DOHH2 (cell line): ENCODE data around the gene TNFAIP1.

Source experiments
- H3F3A ChIP-seq: fragments of 200-600 bp; sonication (generic), shearing (Covaris generic); 2 replicates; pipeline ENCODE4 v1.6.0; 2016; ENCODE audit warnings: antibody characterized with exemption, mild to moderate bottlenecking; ENCODE audit not compliant: control insufficient read depth, insufficient read depth
- H3K27ac ChIP-seq: fragments of 200-600 bp; sonication (generic); 2 replicates; pipeline ENCODE4 v1.5.1; 2014; ENCODE audit warnings: low read depth, mild to moderate bottlenecking, low read length, moderate library complexity
- H3K27me3 ChIP-seq: fragments of 200-600 bp; sonication (generic); 2 replicates; pipeline ENCODE4 v1.6.1; 2014; ENCODE audit warnings: mild to moderate bottlenecking, low read length, mixed read lengths; ENCODE audit not compliant: control insufficient read depth
- H3K36me3 ChIP-seq: fragments of 200-600 bp; sonication (generic); 2 replicates; pipeline ENCODE4 v1.6.1; 2014; ENCODE audit warnings: mild to moderate bottlenecking, low read length, moderate library complexity, mixed read lengths; ENCODE audit not compliant: control insufficient read depth
- H3K4me1 ChIP-seq: fragments of 200-600 bp; sonication (generic); 2 replicates; pipeline ENCODE4 v1.6.1; 2014; ENCODE audit warnings: mild to moderate bottlenecking, low read length, mixed read lengths; ENCODE audit not compliant: control insufficient read depth
- H3K4me2 ChIP-seq: fragments of 200-600 bp; sonication (generic); 2 replicates; pipeline ENCODE4 v1.6.0; 2014; ENCODE audit warnings: mild to moderate bottlenecking, low read length, moderate library complexity
- H3K4me3 ChIP-seq: fragments of 200-600 bp; sonication (generic); 2 replicates; pipeline ENCODE4 v1.5.1; 2014; ENCODE audit warnings: mild to moderate bottlenecking, low read length, mixed read lengths
- H3K79me2 ChIP-seq: fragments of 200-600 bp; sonication (generic); 2 replicates; pipeline ENCODE4 v1.6.1; 2014; ENCODE audit warnings: mild to moderate bottlenecking, low read length, mixed read lengths; ENCODE audit not compliant: control insufficient read depth
- H3K9me2 ChIP-seq: fragments of 200-600 bp; sonication (generic); replicated peaks from 2 replicates; pipeline ENCODE4 v1.6.1; 2014; ENCODE audit warnings: mild to moderate bottlenecking, low read length, mixed read lengths; ENCODE audit not compliant: control insufficient read depth
- H3K9me3 ChIP-seq: fragments of 200-600 bp; sonication (generic); 2 replicates; pipeline ENCODE4 v1.6.1; 2014; ENCODE audit warnings: antibody characterized with exemption, low read length, mixed read lengths; ENCODE audit not compliant: control insufficient read depth, insufficient read depth
- H4K20me1 ChIP-seq: fragments of 200-600 bp; sonication (generic); 2 replicates; pipeline ENCODE4 v1.6.0; 2014; ENCODE audit warnings: low read depth, mild to moderate bottlenecking, antibody characterized with exemption, low read length, moderate library complexity; ENCODE audit not compliant: control insufficient read depth, insufficient read depth
- CTCF ChIP-seq: fragments of 200-600 bp; sonication (generic); IDR thresholded peaks from one replicate; pipeline ENCODE4 v1.5.1; 2014; ENCODE audit warnings: antibody characterized with exemption, mild to moderate bottlenecking, low read depth, low read length; ENCODE audit not compliant: poor library complexity, severe bottlenecking
- EZH2phosphoT487 ChIP-seq: fragments of 200-600 bp; sonication (generic); IDR thresholded peaks from 2 replicates; pipeline ENCODE4 v1.6.1; 2017; ENCODE audit warnings: borderline replicate concordance, mild to moderate bottlenecking, antibody characterized with exemption, low read length, moderate library complexity, mixed read lengths

Gene TNFAIP1

GRCh38 chr17:28390141-28390540 lies 54.6 kb downstream of the TNFAIP1 start:
- Histone ChIP-seq H3K9me3 (no peaks in the 10 kb centered on the region), H4K20me1 (no peaks in the 10 kb centered on the region), H3K9me2 (no peaks in the 10 kb centered on the region), H3K4me1 (no peaks in the 10 kb centered on the region), H3K4me3 (no peak overlapping the region), H3K27me3 (no peaks in the 10 kb centered on the region), H3K36me3 (peaks cover 5% of the 10 kb centered on the region; the same call in 1 of the 2 replicates), H3K4me2 (no peak overlapping the region), H3F3A (no peaks in the 10 kb centered on the region), H3K79me2 (no peaks in the 10 kb centered on the region), H3K27ac (no peak overlapping the region)
- no peak for TF ChIP-seq CTCF
- no peak for TF ChIP-seq EZH2phosphoT487

- no peak overlapping the region for H3K4me3 ChIP-seq
- H3K4me2 ChIP-seq: no peak overlapping the region
- TF ChIP-seq CTCF (no peak), EZH2phosphoT487 (no peak)
- H3K9me2 ChIP-seq: no peaks in the 10 kb centered on the region
- no peaks in the 10 kb centered on the region for H3K4me1 ChIP-seq
- peaks cover 5% of the 10 kb centered on the region; the same call in 1 of the 2 replicates for H3K36me3 ChIP-seq
- H3F3A ChIP-seq: no peaks in the 10 kb centered on the region
- H3K9me3 ChIP-seq: no peaks in the 10 kb centered on the region
- no peaks in the 10 kb centered on the region for H4K20me1 ChIP-seq
- H3K27me3 ChIP-seq: no peaks in the 10 kb centered on the region
- no peaks in the 10 kb centered on the region for H3K79me2 ChIP-seq
- H3K27ac ChIP-seq: no peak overlapping the region
Observed at GRCh38 chr17:28390563-28390962, 55.0 kb downstream of the TNFAIP1 start.

GRCh38 chr17:28390984-28391383 lies 55.4 kb downstream of the TNFAIP1 start:
- Histone ChIP-seq H3K4me1 (no peaks in the 10 kb centered on the region), H3K4me2 (no peak overlapping the region), H3K36me3 (peaks cover 8% of the 10 kb centered on the region; the same call in 1 of the 2 replicates), H3K27me3 (no peaks in the 10 kb centered on the region), H3K9me2 (no peaks in the 10 kb centered on the region), H4K20me1 (no peaks in the 10 kb centered on the region), H3K27ac (no peak overlapping the region), H3K79me2 (no peaks in the 10 kb centered on the region), H3K4me3 (no peak overlapping the region), H3K9me3 (no peaks in the 10 kb centered on the region), H3F3A (no peaks in the 10 kb centered on the region)
- TF ChIP-seq CTCF (no peak), EZH2phosphoT487 (no peak)

- Histone ChIP-seq H3K4me3 (no peak overlapping the region), H3K27me3 (no peaks in the 10 kb centered on the region), H3K9me2 (no peaks in the 10 kb centered on the region), H3K36me3 (peaks cover 9% of the 10 kb centered on the region; the same call in 1 of the 2 replicates), H3K9me3 (no peaks in the 10 kb centered on the region), H3F3A (no peaks in the 10 kb centered on the region), H3K27ac (no peak overlapping the region), H3K4me2 (no peak overlapping the region), H4K20me1 (no peaks in the 10 kb centered on the region), H3K4me1 (no peaks in the 10 kb centered on the region), H3K79me2 (no peaks in the 10 kb centered on the region)
- no peak for TF ChIP-seq CTCF
- TF ChIP-seq EZH2phosphoT487: no peak
Observed at GRCh38 chr17:28391401-28391800, 55.8 kb downstream of the TNFAIP1 start.
